Measurements from ENCODE around the gene PLEKHJ1. TPM values are rescaled to one million over a fixed set of nuclear protein-coding genes. Genes with fewer than 3 reads are reported as not detected.

Gene PLEKHJ1
- polyA plus RNA-seq, 1 of the 3 experiments (the other 2 are of a cell fraction): 151 TPM

DNA sequence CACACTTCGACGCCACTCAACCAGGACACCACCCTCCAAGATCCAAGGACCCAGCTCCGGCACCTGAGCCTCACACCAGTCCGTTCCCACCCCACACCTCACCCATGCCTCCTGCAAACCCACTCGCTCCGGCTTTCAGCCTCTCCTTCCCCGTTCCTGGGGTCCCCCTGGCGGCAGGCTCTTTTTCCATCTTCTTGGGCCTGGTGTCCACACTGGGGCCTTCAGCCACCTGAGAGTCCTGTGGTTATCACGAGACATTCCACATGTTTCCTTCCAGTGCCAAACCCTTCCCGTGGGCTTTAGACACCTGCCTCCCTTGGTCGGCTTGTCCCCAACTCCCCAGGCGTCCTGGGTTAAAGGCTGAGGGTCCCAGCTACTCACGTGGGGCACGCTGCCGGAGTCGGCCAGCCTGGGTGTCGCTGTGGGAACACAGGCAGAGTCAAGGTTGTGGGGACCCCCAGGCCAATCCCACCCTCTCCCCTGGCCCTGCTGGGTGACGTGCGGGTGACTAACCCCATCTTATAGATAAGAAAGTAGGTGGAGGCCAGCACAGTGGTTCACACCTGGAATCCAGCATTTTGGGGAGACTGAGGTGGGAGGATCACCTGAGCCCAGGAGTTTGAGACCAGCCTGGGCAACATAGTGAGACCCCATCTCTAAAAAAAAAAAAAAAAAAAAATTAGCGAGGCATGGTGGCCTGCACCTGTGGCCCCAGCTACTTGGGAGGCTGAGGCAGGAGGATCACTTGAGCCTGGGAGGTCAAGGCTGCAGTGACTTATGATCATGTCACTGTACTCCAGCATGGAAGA is 18.1 kb upstream of the PLEKHJ1 start:
- 96% methylated on average over 11 of the region's 20 CpGs for WGBS (ENCODE audit: low lambda C conversion rate)
- TF ChIP-seq FOSL2 (IDR thresholded peaks at IDR 0.05; ENCODE audit: borderline replicate concordance, low read depth) (no peak), FOXM1 (IDR thresholded peaks at IDR 0.05; ENCODE audit: low read depth) (no peak), TEAD4 (IDR thresholded peaks at IDR 0.05; ENCODE audit: borderline replicate concordance, insufficient read depth) (no peak), MEF2A (IDR thresholded peaks at IDR 0.05; ENCODE audit: borderline replicate concordance, low read depth) (no peak), GABPA (IDR thresholded peaks at IDR 0.05; ENCODE audit: low read depth) (no peak)
- TF ChIP-seq, protein P1, sequence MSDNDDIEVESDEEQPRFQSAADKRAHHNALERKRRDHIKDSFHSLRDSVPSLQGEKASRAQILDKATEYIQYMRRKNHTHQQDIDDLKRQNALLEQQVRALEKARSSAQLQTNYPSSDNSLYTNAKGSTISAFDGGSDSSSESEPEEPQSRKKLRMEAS (IDR thresholded peaks at IDR 0.05; ENCODE audit: low read depth): no peak
- Histone ChIP-seq H3K79me2 (ENCODE audit: insufficient read depth) (no peaks in the 10 kb centered on the region), H3K4me2 (no peak overlapping the region), H3K27ac (ENCODE audit: low read depth in 2 of 2, low read length in 1 of 2) (no peak overlapping the region), H4K20me1 (ENCODE audit: insufficient read depth) (no peaks in the 10 kb centered on the region), H3F3A (replicated peaks; ENCODE audit: insufficient read depth) (peaks cover 5% of the 10 kb centered on the region), H3K9me3 (no peaks in the 10 kb centered on the region), H3K9ac (no peak overlapping the region), H2AFZ (ENCODE audit: low read depth) (no peak overlapping the region), H3K27me3 (ENCODE audit: insufficient read depth) (no peaks in the 10 kb centered on the region), H3K4me3 (ENCODE audit: low read depth in 2 of 2, low read length in 1 of 2) (no peak overlapping the region), H3K9me2 (no peaks in the 10 kb centered on the region), H3K36me3 (replicated peaks in 1 of 2; ENCODE audit: control insufficient read depth in 1 of 2, insufficient read depth in 2 of 2, low read length in 1 of 2) (peaks cover 0 to 16% of the 10 kb centered on the region in 2 experiments), H3K4me1 (ENCODE audit: control insufficient read depth in 1 of 2, insufficient read depth in 2 of 2, low read depth in 1 of 2, low read length in 1 of 2) (peaks cover 0 to 17% of the 10 kb centered on the region in 2 experiments; a peak in 1 of 4 replicates)
- ChIA-PET POLR2A (interaction anchor here (0.6 to 4.2 kb wide), 3 partner anchors 10 to 16 kb away, joined by 3 to 33 read pairs (median 13); no protein-coding TSS in a partner anchor), CTCF (interaction anchor here (1.4 to 4.0 kb wide), 6 partner anchors 8 to 62 kb away, joined by 4 to 16 read pairs (median 8); partner anchors contain the start of gene PLEKHJ1)
- peak; percentile 45 for DNase-seq

DNA sequence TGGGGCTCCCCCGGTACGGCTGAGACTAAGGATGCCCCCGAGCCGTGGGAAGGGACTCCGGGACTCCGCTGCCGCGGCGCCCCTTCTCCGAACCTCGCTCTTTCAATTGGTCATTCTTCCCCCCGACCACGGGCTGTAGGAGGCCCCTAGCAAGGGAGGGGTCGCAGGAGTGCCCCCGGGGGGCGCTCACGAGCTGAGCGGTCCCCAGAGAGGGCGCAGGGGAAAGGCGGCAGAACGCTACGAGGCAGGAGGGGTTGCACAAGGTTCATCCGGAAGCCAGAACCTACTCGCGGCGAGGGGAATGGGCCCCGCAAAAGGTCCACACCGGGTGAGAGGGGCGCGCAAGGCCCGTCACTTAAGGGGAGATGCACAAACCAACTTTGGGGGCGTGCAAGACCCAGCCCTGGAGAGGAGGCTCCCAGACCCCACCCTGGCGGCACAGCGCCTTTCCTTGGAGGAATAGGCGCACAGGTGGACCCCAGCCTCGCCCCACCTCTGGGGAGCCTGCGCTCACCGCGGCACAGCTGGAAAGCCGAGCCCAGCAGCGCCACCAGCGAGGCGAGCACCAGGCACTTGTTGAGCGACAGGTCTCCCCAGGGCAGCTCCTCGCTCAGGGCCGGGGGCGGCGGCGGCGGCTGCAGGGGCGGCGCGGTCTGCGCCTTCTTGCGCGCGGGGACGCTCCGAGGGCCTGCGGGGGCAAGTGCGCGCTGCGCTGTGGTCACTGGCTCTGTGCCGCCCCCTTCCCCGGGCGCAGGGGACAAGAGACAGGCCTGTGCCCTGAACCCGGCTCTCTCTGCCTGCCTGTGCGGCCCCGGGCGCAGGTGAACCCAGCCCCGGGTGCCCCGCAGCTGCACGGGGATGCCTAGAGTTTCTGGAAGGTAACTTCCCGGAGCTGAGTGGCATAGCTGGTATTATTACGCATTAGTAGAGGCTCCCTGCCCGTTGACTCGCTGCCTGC is 17.3 kb upstream of the PLEKHJ1 start:
- peaks cover 0 to 25% of the 10 kb centered on the region in 2 experiments for H3K36me3 ChIP-seq (replicated peaks in 1 of 2; ENCODE audit: control insufficient read depth in 1 of 2, insufficient read depth in 2 of 2, low read length in 1 of 2)
- no peaks in the 10 kb centered on the region for H4K20me1 ChIP-seq (ENCODE audit: insufficient read depth)
- H3K4me1 ChIP-seq (ENCODE audit: control insufficient read depth in 1 of 2, insufficient read depth in 2 of 2, low read depth in 1 of 2, low read length in 1 of 2): peaks cover 0 to 17% of the 10 kb centered on the region in 2 experiments; a peak in 1 of 4 replicates
- H2AFZ ChIP-seq (ENCODE audit: low read depth): no peak overlapping the region
- H3K9ac ChIP-seq: no peak overlapping the region
- H3K4me2 ChIP-seq: no peak overlapping the region
- TF ChIP-seq YY1 (IDR thresholded peaks at IDR 0.05; ENCODE audit: low read depth) (no peak), RFX5 (IDR thresholded peaks at IDR 0.05; ENCODE audit: low read length) (no peak), NFIC (IDR thresholded peaks at IDR 0.05; ENCODE audit: borderline replicate concordance) (no peak)
- TF ChIP-seq, protein P2, sequence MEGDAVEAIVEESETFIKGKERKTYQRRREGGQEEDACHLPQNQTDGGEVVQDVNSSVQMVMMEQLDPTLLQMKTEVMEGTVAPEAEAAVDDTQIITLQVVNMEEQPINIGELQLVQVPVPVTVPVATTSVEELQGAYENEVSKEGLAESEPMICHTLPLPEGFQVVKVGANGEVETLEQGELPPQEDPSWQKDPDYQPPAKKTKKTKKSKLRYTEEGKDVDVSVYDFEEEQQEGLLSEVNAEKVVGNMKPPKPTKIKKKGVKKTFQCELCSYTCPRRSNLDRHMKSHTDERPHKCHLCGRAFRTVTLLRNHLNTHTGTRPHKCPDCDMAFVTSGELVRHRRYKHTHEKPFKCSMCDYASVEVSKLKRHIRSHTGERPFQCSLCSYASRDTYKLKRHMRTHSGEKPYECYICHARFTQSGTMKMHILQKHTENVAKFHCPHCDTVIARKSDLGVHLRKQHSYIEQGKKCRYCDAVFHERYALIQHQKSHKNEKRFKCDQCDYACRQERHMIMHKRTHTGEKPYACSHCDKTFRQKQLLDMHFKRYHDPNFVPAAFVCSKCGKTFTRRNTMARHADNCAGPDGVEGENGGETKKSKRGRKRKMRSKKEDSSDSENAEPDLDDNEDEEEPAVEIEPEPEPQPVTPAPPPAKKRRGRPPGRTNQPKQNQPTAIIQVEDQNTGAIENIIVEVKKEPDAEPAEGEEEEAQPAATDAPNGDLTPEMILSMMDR (IDR thresholded peaks at IDR 0.05): peak; percentile 39
- H3K27ac ChIP-seq (ENCODE audit: low read depth in 2 of 2, low read length in 1 of 2): no peak overlapping the region; a peak in 1 of 4 replicates
- DNase-seq: peak; percentile 58
- H3F3A ChIP-seq (replicated peaks; ENCODE audit: insufficient read depth): peaks cover 12% of the 10 kb centered on the region
- H3K4me3 ChIP-seq (ENCODE audit: low read depth in 2 of 2, low read length in 1 of 2): no peak overlapping the region
- ChIA-PET POLR2A (interaction anchor here (2.7 to 4.2 kb wide), 2 partner anchors 9 to 16 kb away, joined by 13 to 33 read pairs; no protein-coding TSS in a partner anchor), CTCF (interaction anchor here (1.4 to 4.0 kb wide), 3 partner anchors 10 to 18 kb away, joined by 4 to 16 read pairs (median 9); partner anchors contain the start of gene PLEKHJ1)
- no peaks in the 10 kb centered on the region for H3K27me3 ChIP-seq (ENCODE audit: insufficient read depth)
- WGBS (ENCODE audit: low lambda C conversion rate): 89% methylated on average over 31 of the region's 77 CpGs
- H3K9me2 ChIP-seq: no peaks in the 10 kb centered on the region
- no peaks in the 10 kb centered on the region for H3K9me3 ChIP-seq
- H3K79me2 ChIP-seq (ENCODE audit: insufficient read depth): no peaks in the 10 kb centered on the region
